Osteoblast (primary cell): ENCODE data around the gene CFAP100. TPM values are rescaled to one million over a fixed set of nuclear protein-coding genes. Genes with fewer than 3 reads are reported as not detected.

ENCODE experiments used
- DNase-seq: peaks from one replicate; pipeline ENCODE4 v3.0.0; 2011; ENCODE audit warnings: low spot score, mixed read lengths; ENCODE audit not compliant: insufficient read length; ENCODE audit errors: missing footprints
- H2AFZ ChIP-seq: 2 replicates; pipeline ENCODE4 v1.6.0; 2011; ENCODE audit warnings: mild to moderate bottlenecking, low read length
- H3K27ac ChIP-seq: 2 replicates; pipeline ENCODE4 v1.5.1; 2011; ENCODE audit warnings: mild to moderate bottlenecking, low read depth, low read length, moderate library complexity
- H3K27me3 ChIP-seq: 2 replicates; pipeline ENCODE4 v1.6.0; 2012; ENCODE audit warnings: mild to moderate bottlenecking, control low read depth, inconsistent platforms, low read length, moderate library complexity; ENCODE audit not compliant: insufficient read depth
- H3K36me3 ChIP-seq: 2 replicates; pipeline ENCODE4 v1.5.1; 2011; ENCODE audit warnings: mild to moderate bottlenecking, low read length, control low read depth, moderate library complexity; ENCODE audit not compliant: insufficient read depth
- H3K4me1 ChIP-seq: 2 replicates; pipeline ENCODE4 v1.5.1; 2011; ENCODE audit warnings: mild to moderate bottlenecking, low read length, control low read depth, moderate library complexity; ENCODE audit not compliant: insufficient read depth
- H3K4me2 ChIP-seq: 2 replicates; pipeline ENCODE4 v1.6.0; 2011; ENCODE audit warnings: mild to moderate bottlenecking, low read length; ENCODE audit not compliant: insufficient read depth
- H3K4me3 ChIP-seq: fragments of 200-600 bp; sonication (generic); 3 replicates; pipeline ENCODE4 v1.5.1; 2012; ENCODE audit warnings: mild to moderate bottlenecking, low read length, inconsistent platforms; ENCODE audit not compliant: insufficient read depth
- H3K79me2 ChIP-seq: 2 replicates; pipeline ENCODE4 v1.6.0; 2012; ENCODE audit warnings: mild to moderate bottlenecking, low read length, control low read depth, inconsistent platforms; ENCODE audit not compliant: insufficient read depth
- H3K9me3 ChIP-seq: 2 replicates; pipeline ENCODE4 v1.5.1; 2011; ENCODE audit warnings: low read depth, low read length, control low read depth
- H4K20me1 ChIP-seq: 2 replicates; pipeline ENCODE4 v1.6.0; 2012; ENCODE audit warnings: mild to moderate bottlenecking, low read length, control low read depth; ENCODE audit not compliant: insufficient read depth
- total RNA-seq: library from RNA; depleted of rRNA; stranded (reverse); fragments of >200 nt; gene quantifications from 2 replicates; pipeline ENCODE4 v1.2.3, GENCODE V29; 2012
- TF ChIP-seq, protein P1 (sequence below): IDR thresholded peaks from 2 replicates; pipeline ENCODE4 v1.5.1; 2011; ENCODE audit warnings: mild to moderate bottlenecking, low read depth, low read length, moderate library complexity; ENCODE audit errors: extremely low read depth

The CFAP100 gene
- total RNA-seq, 1 donor = not detected

DNA sequence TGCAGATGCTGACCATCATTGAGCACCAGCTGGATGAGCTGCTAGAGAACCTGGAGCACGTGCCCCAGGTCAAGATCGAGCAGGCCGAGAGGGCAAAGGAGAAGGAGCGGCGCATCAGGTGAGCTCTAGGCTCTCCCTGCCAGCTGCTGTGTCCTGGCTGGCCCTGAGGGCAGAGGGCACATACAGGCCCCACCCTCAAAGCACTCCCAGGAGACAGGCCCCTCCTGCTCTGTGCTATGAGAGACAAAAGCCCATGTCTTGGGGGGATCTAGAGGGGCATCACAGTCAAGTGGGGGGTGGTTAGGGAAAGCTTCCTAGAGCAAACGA, 39.5 kb downstream of the CFAP100 start:
- H2AFZ ChIP-seq = no peak overlapping the region
- H3K4me1 ChIP-seq = no peaks in the 10 kb centered on the region
- no peaks in the 10 kb centered on the region for H3K9me3 ChIP-seq
- no peaks in the 10 kb centered on the region for H3K27me3 ChIP-seq
- no peak overlapping the region for H3K4me3 ChIP-seq
- H4K20me1 ChIP-seq = no peaks in the 10 kb centered on the region
- TF ChIP-seq, protein P1, sequence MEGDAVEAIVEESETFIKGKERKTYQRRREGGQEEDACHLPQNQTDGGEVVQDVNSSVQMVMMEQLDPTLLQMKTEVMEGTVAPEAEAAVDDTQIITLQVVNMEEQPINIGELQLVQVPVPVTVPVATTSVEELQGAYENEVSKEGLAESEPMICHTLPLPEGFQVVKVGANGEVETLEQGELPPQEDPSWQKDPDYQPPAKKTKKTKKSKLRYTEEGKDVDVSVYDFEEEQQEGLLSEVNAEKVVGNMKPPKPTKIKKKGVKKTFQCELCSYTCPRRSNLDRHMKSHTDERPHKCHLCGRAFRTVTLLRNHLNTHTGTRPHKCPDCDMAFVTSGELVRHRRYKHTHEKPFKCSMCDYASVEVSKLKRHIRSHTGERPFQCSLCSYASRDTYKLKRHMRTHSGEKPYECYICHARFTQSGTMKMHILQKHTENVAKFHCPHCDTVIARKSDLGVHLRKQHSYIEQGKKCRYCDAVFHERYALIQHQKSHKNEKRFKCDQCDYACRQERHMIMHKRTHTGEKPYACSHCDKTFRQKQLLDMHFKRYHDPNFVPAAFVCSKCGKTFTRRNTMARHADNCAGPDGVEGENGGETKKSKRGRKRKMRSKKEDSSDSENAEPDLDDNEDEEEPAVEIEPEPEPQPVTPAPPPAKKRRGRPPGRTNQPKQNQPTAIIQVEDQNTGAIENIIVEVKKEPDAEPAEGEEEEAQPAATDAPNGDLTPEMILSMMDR = no peak
- peaks cover 19% of the 10 kb centered on the region for H3K36me3 ChIP-seq
- H3K79me2 ChIP-seq = no peaks in the 10 kb centered on the region
- DNase-seq = no peak
- H3K27ac ChIP-seq = no peak overlapping the region
- no peak overlapping the region for H3K4me2 ChIP-seq

DNA sequence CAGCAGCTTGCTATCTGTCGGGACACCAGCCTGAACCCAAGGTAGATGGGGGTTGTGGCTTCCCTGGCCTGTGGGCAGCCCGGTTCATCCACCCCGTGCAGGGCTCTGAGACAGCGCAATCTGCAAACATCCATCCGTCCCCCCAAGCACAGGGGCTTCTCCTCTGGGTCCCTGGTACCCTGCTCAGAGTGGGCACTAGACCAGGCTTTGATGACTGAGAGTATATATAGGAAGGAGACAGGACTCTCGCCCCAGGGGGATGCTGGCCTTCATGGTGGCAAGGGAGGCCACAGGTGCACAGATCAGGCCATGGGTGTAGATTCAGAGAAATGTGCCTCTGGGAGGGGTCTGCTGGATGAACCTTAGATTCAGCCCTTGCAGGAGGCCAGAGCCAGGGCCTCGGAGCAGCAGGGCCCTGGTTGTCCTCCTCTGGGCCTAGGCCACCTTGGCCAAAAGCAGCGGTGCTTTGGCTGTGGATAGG, 40.3 kb downstream of the CFAP100 start:
- no peaks in the 10 kb centered on the region for H3K79me2 ChIP-seq
- H3K4me1 ChIP-seq = no peaks in the 10 kb centered on the region
- H3K27me3 ChIP-seq = no peaks in the 10 kb centered on the region
- H3K36me3 ChIP-seq = peaks cover 19% of the 10 kb centered on the region
- no peak overlapping the region for H3K4me2 ChIP-seq
- H3K9me3 ChIP-seq = no peaks in the 10 kb centered on the region
- TF ChIP-seq, protein P1 = no peak
- H3K27ac ChIP-seq = no peak overlapping the region
- H2AFZ ChIP-seq = no peak overlapping the region
- no peaks in the 10 kb centered on the region for H4K20me1 ChIP-seq
- no peak for DNase-seq
- no peak overlapping the region for H3K4me3 ChIP-seq

DNA sequence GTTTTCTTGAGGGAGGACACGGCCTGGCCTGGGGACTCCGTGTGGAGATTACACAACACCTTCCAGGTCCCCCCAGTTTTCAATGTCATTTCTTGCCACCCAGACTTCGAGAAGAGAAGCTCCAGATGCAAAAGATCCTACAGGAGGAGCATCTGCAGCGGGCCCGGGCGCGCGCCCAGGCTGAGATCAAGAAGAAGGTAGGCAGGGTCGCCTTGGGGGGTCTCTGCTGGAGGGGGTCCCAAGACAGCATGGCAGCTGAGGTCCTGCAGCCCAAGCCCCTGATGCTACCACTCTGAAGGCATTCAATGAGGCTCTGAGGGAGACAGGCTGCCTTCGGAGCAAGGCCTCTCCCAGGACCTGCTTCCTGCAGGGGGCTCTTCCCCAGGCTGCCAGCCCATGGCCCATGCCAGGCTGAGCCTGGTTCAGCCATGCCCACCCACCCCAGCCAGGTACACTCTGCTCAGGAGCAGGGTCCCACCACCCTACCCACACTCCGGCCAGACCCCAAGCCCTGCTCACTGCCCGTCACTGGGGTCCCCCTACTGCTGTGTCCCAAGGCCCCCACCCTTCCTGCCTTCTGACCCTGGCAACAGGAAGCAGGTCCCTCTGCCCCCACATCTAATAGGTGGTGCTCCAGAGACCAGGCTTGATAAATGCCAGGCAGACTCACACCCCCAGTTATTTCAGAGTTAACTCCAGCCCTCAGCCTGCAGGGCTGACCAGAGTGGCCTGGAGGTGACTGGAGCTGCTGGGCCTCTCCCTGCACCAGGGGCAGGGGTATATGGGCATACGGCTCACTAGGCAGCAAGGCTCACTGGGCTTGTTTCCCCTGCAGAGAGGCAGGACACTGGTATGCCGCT, 41.0 kb downstream of the CFAP100 start:
- Histone ChIP-seq H4K20me1 (no peaks in the 10 kb centered on the region), H3K4me3 (no peak overlapping the region), H3K79me2 (no peaks in the 10 kb centered on the region), H3K9me3 (no peaks in the 10 kb centered on the region), H3K4me1 (no peaks in the 10 kb centered on the region), H3K27ac (no peak overlapping the region), H3K4me2 (no peak overlapping the region), H3K36me3 (peaks cover 19% of the 10 kb centered on the region), H3K27me3 (no peaks in the 10 kb centered on the region), H2AFZ (no peak overlapping the region)
- DNase-seq = no peak
- TF ChIP-seq, protein P1 = no peak

DNA sequence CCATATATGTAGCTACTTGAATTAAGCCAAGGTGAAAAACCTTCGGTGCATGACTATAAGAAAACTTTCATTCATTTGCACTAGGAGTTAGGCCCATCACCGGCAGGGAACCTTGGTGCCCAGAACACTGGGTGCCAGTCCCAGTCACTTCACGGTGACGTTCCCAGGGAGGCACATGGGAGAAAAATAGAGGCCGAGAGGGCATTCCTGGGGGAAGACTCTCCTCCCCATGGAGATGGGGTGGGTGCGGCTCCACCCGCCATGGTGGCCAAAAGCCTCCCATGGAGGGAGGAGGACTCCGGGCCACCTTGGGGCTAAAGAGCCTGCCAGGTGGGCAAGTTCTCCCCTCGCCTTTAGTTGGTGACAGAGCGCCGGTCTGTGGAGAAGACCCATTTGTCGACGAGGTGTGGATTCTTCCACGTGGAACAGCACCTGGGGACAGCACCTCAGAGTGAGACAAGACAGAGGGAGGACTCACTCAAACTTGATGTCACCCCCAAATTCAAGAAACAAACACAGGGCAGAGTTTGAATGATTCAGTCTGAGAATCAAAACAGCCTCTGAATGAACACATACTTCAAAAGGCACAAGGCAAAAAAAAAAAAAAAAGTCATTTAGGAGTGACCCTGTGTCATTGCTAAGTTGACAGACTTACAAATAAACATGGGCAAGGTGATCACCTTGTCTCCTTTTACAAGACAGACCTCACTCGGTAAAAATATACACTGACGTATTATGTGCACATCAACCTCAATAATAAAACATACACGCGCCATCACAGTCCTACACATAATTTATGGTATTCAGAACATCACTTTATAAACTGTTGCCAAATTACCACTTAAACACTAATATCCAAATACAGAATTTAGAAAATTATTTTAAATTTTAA, 42.4 kb downstream of the CFAP100 start:
- Histone ChIP-seq H3K9me3 (no peaks in the 10 kb centered on the region), H3K4me1 (no peaks in the 10 kb centered on the region), H3K4me2 (no peak overlapping the region), H3K79me2 (no peaks in the 10 kb centered on the region), H3K36me3 (peaks cover 19% of the 10 kb centered on the region), H3K27ac (no peak overlapping the region), H4K20me1 (no peaks in the 10 kb centered on the region), H3K4me3 (no peak overlapping the region), H3K27me3 (no peaks in the 10 kb centered on the region), H2AFZ (no peak overlapping the region)
- DNase-seq = no peak
- TF ChIP-seq, protein P1 = no peak
